ENCODE data around the gene TOX2.

The TOX2 gene

GRCh38 chr20:44003609-44004008, 89.0 kb downstream of the TOX2 start:
- H3K4me2 ChIP-seq = no peak overlapping the region

GRCh38 chr20:44004306-44004915, 89.8 kb downstream of the TOX2 start:
- no peak for TF ChIP-seq Cebpa-rat (IDR thresholded peaks at IDR 0.05)
- H4K20me1 ChIP-seq = no peaks in the 10 kb centered on the region

More at GRCh38 chr20:44003609-44004008, 89.0 kb downstream of the TOX2 start:
- Histone ChIP-seq H3K36me3 (no peaks in the 10 kb centered on the region), H3K9me3 (no peaks in the 10 kb centered on the region), H4K20me1 (no peaks in the 10 kb centered on the region), H3K27me3 (no peaks in the 10 kb centered on the region), H3K4me1 (peaks cover 6% of the 10 kb centered on the region), H3K27ac (no peak overlapping the region), H3K9ac (no peak overlapping the region), H3K4me3 (no peak overlapping the region)
- no peak for TF ChIP-seq Cebpa-rat (IDR thresholded peaks at IDR 0.05)

GRCh38 chr20:44005661-44006060, 91.0 kb downstream of the TOX2 start:
- Histone ChIP-seq H4K20me1 (no peaks in the 10 kb centered on the region), H3K36me3 (no peaks in the 10 kb centered on the region), H3K4me2 (no peak overlapping the region), H3K4me3 (no peak overlapping the region), H3K9me3 (no peaks in the 10 kb centered on the region), H3K4me1 (peaks cover 27% of the 10 kb centered on the region), H3K27ac (no peak overlapping the region), H3K9ac (no peak overlapping the region), H3K27me3 (no peaks in the 10 kb centered on the region)
- TF ChIP-seq Cebpa-rat (IDR thresholded peaks at IDR 0.05) = no peak

More at GRCh38 chr20:44004306-44004915, 89.8 kb downstream of the TOX2 start:
- Histone ChIP-seq H3K36me3 (no peaks in the 10 kb centered on the region), H3K9ac (no peak overlapping the region), H3K4me2 (no peak overlapping the region), H3K4me3 (no peak overlapping the region), H3K4me1 (peaks cover 14% of the 10 kb centered on the region), H3K9me3 (no peaks in the 10 kb centered on the region), H3K27me3 (no peaks in the 10 kb centered on the region), H3K27ac (no peak overlapping the region)

- H3K27me3 ChIP-seq = no peaks in the 10 kb centered on the region
- H3K9me3 ChIP-seq = no peaks in the 10 kb centered on the region
- TF ChIP-seq Cebpa-rat (IDR thresholded peaks at IDR 0.05) = no peak
- peaks cover 31% of the 10 kb centered on the region for H3K4me1 ChIP-seq
- no peaks in the 10 kb centered on the region for H3K36me3 ChIP-seq
- no peak overlapping the region for H3K9ac ChIP-seq
- no peak overlapping the region for H3K4me3 ChIP-seq
- no peaks in the 10 kb centered on the region for H4K20me1 ChIP-seq
- no peak overlapping the region for H3K27ac ChIP-seq
- H3K4me2 ChIP-seq = no peak overlapping the region
Measured at GRCh38 chr20:44006126-44006525, 91.5 kb downstream of the TOX2 start.

GRCh38 chr20:44006578-44006977, 91.9 kb downstream of the TOX2 start:
- no peaks in the 10 kb centered on the region for H3K27me3 ChIP-seq
- H3K4me3 ChIP-seq = no peak overlapping the region
- no peak overlapping the region for H3K27ac ChIP-seq
- H3K9ac ChIP-seq = no peak overlapping the region
- no peak for TF ChIP-seq Cebpa-rat (IDR thresholded peaks at IDR 0.05)
- no peak overlapping the region for H3K4me2 ChIP-seq
- no peaks in the 10 kb centered on the region for H3K36me3 ChIP-seq
- peaks cover 36% of the 10 kb centered on the region for H3K4me1 ChIP-seq
- H3K9me3 ChIP-seq = no peaks in the 10 kb centered on the region
- no peaks in the 10 kb centered on the region for H4K20me1 ChIP-seq

GRCh38 chr20:44008806-44009678, 94.4 kb downstream of the TOX2 start:
- H4K20me1 ChIP-seq = no peaks in the 10 kb centered on the region; the same call in 1 of the 2 replicates
- TF ChIP-seq Cebpa-rat (IDR thresholded peaks at IDR 0.05) = no peak
- peak overlapping the region; percentile 70 for H3K4me2 ChIP-seq
- no peaks in the 10 kb centered on the region for H3K27me3 ChIP-seq
- no peaks in the 10 kb centered on the region for H3K9me3 ChIP-seq
- no peak overlapping the region for H3K4me3 ChIP-seq
- H3K36me3 ChIP-seq = no peaks in the 10 kb centered on the region
- H3K9ac ChIP-seq = no peak overlapping the region
- peaks cover 38% of the 10 kb centered on the region for H3K4me1 ChIP-seq
- H3K27ac ChIP-seq = no peak overlapping the region

GRCh38 chr20:44009679-44009992, 95.0 kb downstream of the TOX2 start:
- Histone ChIP-seq H3K4me3 (no peak overlapping the region), H3K36me3 (no peaks in the 10 kb centered on the region), H3K9ac (no peak overlapping the region), H3K27me3 (no peaks in the 10 kb centered on the region), H3K9me3 (no peaks in the 10 kb centered on the region), H3K4me1 (peaks cover 38% of the 10 kb centered on the region), H4K20me1 (no peaks in the 10 kb centered on the region; the same call in 1 of the 2 replicates), H3K4me2 (peak overlapping the region; percentile 70), H3K27ac (no peak overlapping the region)
- TF ChIP-seq Cebpa-rat (IDR thresholded peaks at IDR 0.05) = no peak

GRCh38 chr20:44010162-44010704, 95.6 kb downstream of the TOX2 start:
- Histone ChIP-seq H3K9me3 (no peaks in the 10 kb centered on the region), H4K20me1 (no peaks in the 10 kb centered on the region; the same call in 1 of the 2 replicates), H3K4me3 (no peak overlapping the region), H3K4me2 (peak overlapping the region; percentile 70), H3K36me3 (no peaks in the 10 kb centered on the region), H3K27me3 (no peaks in the 10 kb centered on the region), H3K9ac (no peak overlapping the region), H3K27ac (no peak overlapping the region), H3K4me1 (peaks cover 38% of the 10 kb centered on the region)
- TF ChIP-seq Cebpa-rat (IDR thresholded peaks at IDR 0.05) = no peak

GRCh38 chr20:44011251-44011940, 96.7 kb downstream of the TOX2 start:
- Histone ChIP-seq H3K4me3 (no peak overlapping the region), H3K36me3 (no peaks in the 10 kb centered on the region), H3K27me3 (peaks cover 8% of the 10 kb centered on the region), H3K9ac (no peak overlapping the region), H3K4me1 (peaks cover 38% of the 10 kb centered on the region), H4K20me1 (peaks cover 5% of the 10 kb centered on the region; the same call in 1 of the 2 replicates), H3K9me3 (no peaks in the 10 kb centered on the region), H3K4me2 (peak overlapping the region; percentile 70), H3K27ac (no peak overlapping the region)
- TF ChIP-seq Cebpa-rat (IDR thresholded peaks at IDR 0.05) = no peak

Data from BLaER1 (cell line).